Thyroid gland (tissue), 4 donors: ENCODE results near the gene FPR1.

Experiments used
- CTCF ChIP-seq, 6 experiments: fragments of 200-600 bp in 3 of 6; fragments of 450-650 bp in 3 of 6; sonication (generic) in 3 of 6; IDR thresholded peaks; one replicate each; pipeline ENCODE4 v1.5.1; 2016 to 2019; ENCODE audit warnings: antibody characterized with exemption in 6 of 6, mild to moderate bottlenecking in 2 of 6, inconsistent platforms in 1 of 6, moderate library complexity in 1 of 6
- POLR2A ChIP-seq, 2 donors: fragments of 450-650 bp; IDR thresholded peaks; one replicate each; pipeline ENCODE4 v1.6.1; 2017; ENCODE audit warnings: antibody characterized with exemption in 2 of 2, mild to moderate bottlenecking in 2 of 2, moderate library complexity in 1 of 2

DNA sequence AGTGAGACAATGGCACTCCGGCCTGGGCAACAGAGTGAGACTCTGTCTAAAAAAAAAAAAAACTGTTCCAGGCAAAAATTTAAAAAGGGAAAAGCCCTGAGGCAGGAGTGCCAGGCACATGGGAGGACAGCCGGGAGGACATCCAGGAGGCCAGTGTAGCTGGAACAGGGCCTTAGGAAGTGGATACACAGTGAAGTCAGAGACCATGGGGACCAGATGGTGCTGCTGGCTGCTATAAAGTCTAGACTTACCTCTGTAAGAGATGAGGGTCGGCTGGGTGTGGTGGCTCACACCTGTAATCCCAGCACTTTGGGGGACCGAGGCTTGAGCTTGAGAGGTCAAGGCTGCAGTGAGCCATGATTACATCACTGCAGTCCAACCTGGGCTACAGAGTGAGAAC is 42.9 kb downstream of the FPR1 start:
- TF ChIP-seq CTCF (IDR thresholded peaks at IDR 0.05) (no peak), POLR2A (IDR thresholded peaks at IDR 0.05) (no peak)
